Neural cell (in vitro differentiated cells): ENCODE results near the gene ARFGAP3. TPM values are rescaled to one million over a fixed set of nuclear protein-coding genes. Genes with fewer than 3 reads are reported as not detected.

ENCODE experiments used
- H2AFZ ChIP-seq: fragments of 200-600, 300-800 bp; sonication (generic), shearing (Covaris generic); 2 replicates; pipeline ENCODE4 v1.6.0; 2014; ENCODE audit warnings: low read depth, mild to moderate bottlenecking, antibody characterized with exemption, low read length, moderate library complexity
- H3F3A ChIP-seq: fragments of 200-600 bp; shearing (Covaris generic); 2 replicates; pipeline ENCODE4 v1.6.1; 2016; ENCODE audit warnings: mild to moderate bottlenecking, moderate library complexity, mixed read lengths, antibody characterized with exemption, low read length; ENCODE audit not compliant: insufficient read depth, poor library complexity, severe bottlenecking
- H3K27ac ChIP-seq: fragments of 200-600, 300-800 bp; sonication (generic), shearing (Covaris generic); 2 replicates; pipeline ENCODE4 v1.5.1; 2014; ENCODE audit warnings: mild to moderate bottlenecking, low read length, moderate library complexity
- H3K27me3 ChIP-seq: fragments of 300-800, 200-600 bp; sonication (generic), shearing (Covaris generic); 2 replicates; pipeline ENCODE4 v1.6.0; 2014; ENCODE audit warnings: mild to moderate bottlenecking, low read depth, low read length, moderate library complexity; ENCODE audit not compliant: insufficient read depth
- H3K36me3 ChIP-seq: fragments of 300-800, 200-600 bp; sonication (generic), shearing (Covaris generic); 2 replicates; pipeline ENCODE4 v1.5.1; 2014; ENCODE audit warnings: mild to moderate bottlenecking, antibody characterized with exemption, low read length, moderate library complexity; ENCODE audit not compliant: insufficient read depth
- H3K4me2 ChIP-seq: fragments of 300-800, 200-600 bp; sonication (generic), shearing (Covaris generic); 2 replicates; pipeline ENCODE4 v1.6.0; 2014; ENCODE audit warnings: mild to moderate bottlenecking, low read length
- H3K4me3 ChIP-seq: fragments of 300-800, 200-600 bp; sonication (generic), shearing (Covaris generic); 2 replicates; pipeline ENCODE4 v1.5.1; 2014; ENCODE audit warnings: mild to moderate bottlenecking, low read length, moderate library complexity
- H3K79me2 ChIP-seq: fragments of 200-600 bp; shearing (Covaris generic); replicated peaks from 2 replicates; pipeline ENCODE4 v1.6.0; 2014; ENCODE audit warnings: mild to moderate bottlenecking, low read length, moderate library complexity; ENCODE audit not compliant: insufficient read depth
- H3K9ac ChIP-seq: fragments of 300-800, 200-600 bp; sonication (generic), shearing (Covaris generic); 2 replicates; pipeline ENCODE4 v1.6.1; 2016; ENCODE audit warnings: mild to moderate bottlenecking, low read length, mixed read lengths
- H3K9me2 ChIP-seq: fragments of 200-600 bp; shearing (Covaris generic); 2 replicates; pipeline ENCODE4 v1.6.1; 2016; ENCODE audit warnings: mild to moderate bottlenecking, low read length, mixed read lengths; ENCODE audit not compliant: insufficient read depth
- H3K9me3 ChIP-seq: fragments of 200-600, 300-800 bp; sonication (generic), shearing (Covaris generic); 2 replicates; pipeline ENCODE4 v1.6.1; 2016; ENCODE audit warnings: mild to moderate bottlenecking, mixed run types, low read length, moderate library complexity, mixed read lengths
- H4K20me1 ChIP-seq: fragments of 200-600 bp; shearing (Covaris generic); 2 replicates; pipeline ENCODE4 v1.6.1; 2016; ENCODE audit warnings: mild to moderate bottlenecking, mixed run types; ENCODE audit not compliant: insufficient read depth
- CTCF ChIP-seq: fragments of 450-650 bp; IDR thresholded peaks from 2 replicates; pipeline ENCODE4 v1.5.1; 2014; ENCODE audit warnings: antibody characterized with exemption, mild to moderate bottlenecking, moderate library complexity; ENCODE audit not compliant: poor library complexity, severe bottlenecking
- EP300 ChIP-seq: fragments of 450-650 bp; conservative IDR thresholded peaks from 2 replicates; pipeline ENCODE4 v1.6.1; 2014; ENCODE audit warnings: antibody characterized with exemption, mild to moderate bottlenecking, moderate library complexity; ENCODE audit not compliant: poor library complexity, severe bottlenecking
- EZH2 ChIP-seq: fragments of 200-600, 300-800 bp; shearing (Covaris generic), sonication (generic); IDR thresholded peaks from 2 replicates; pipeline ENCODE4 v1.6.1; 2014; ENCODE audit warnings: antibody characterized with exemption, low read length, borderline replicate concordance, mild to moderate bottlenecking; ENCODE audit not compliant: insufficient read depth, poor library complexity, severe bottlenecking
- MXI1 ChIP-seq: fragments of 450-650 bp; conservative IDR thresholded peaks from 2 replicates; pipeline ENCODE4 v1.6.1; 2014; ENCODE audit warnings: antibody characterized with exemption, mild to moderate bottlenecking; ENCODE audit not compliant: poor library complexity, severe bottlenecking
- POLR2AphosphoS5 ChIP-seq: IDR thresholded peaks from 2 replicates; pipeline ENCODE4 v1.6.1; 2012
- RAD21 ChIP-seq: fragments of 450-650 bp; conservative IDR thresholded peaks from 2 replicates; pipeline ENCODE4 v1.6.1; 2014; ENCODE audit warnings: antibody characterized with exemption, mild to moderate bottlenecking, moderate library complexity
- SMC3 ChIP-seq: fragments of 450-650 bp; conservative IDR thresholded peaks from 2 replicates; pipeline ENCODE4 v1.6.1; 2014; ENCODE audit warnings: antibody characterized with exemption, mild to moderate bottlenecking, moderate library complexity; ENCODE audit not compliant: poor library complexity
- TAF1 ChIP-seq: IDR thresholded peaks from 2 replicates; pipeline ENCODE4 v1.6.1; 2012; ENCODE audit warnings: low read depth
- polyA plus RNA-seq: library from polyadenylated mRNA; depleted of rRNA; stranded (reverse); fragments of >200 nt; gene quantifications from 2 replicates; pipeline ENCODE4 v1.2.3, GENCODE V29; 2014
- TF ChIP-seq, protein P1 (sequence below): IDR thresholded peaks from 2 replicates; pipeline ENCODE4 v1.6.1; 2012; ENCODE audit warnings: borderline replicate concordance

Gene ARFGAP3
- polyA plus RNA-seq, 1 donor from 2014 or later, result 80.7 TPM

- Histone ChIP-seq H3K27ac (no peak overlapping the region), H3K9ac (no peak overlapping the region), H3K27me3 (no peaks in the 10 kb centered on the region), H2AFZ (no peak overlapping the region), H3K79me2 (no peaks in the 10 kb centered on the region), H4K20me1 (no peaks in the 10 kb centered on the region), H3F3A (no peaks in the 10 kb centered on the region), H3K4me2 (no peak overlapping the region), H3K9me3 (peaks cover 2% of the 10 kb centered on the region), H3K9me2 (no peaks in the 10 kb centered on the region), H3K36me3 (peaks cover 10% of the 10 kb centered on the region), H3K4me3 (no peak overlapping the region)
- TF ChIP-seq RAD21 (peak; percentile 65), TAF1 (no peak), SMC3 (peak; percentile 62), CTCF (peak; percentile 71)
These were observed 36.9 kb downstream of the ARFGAP3 start for GRCh38 chr22:42820045-42820763.

- H3K9me3 ChIP-seq, result peaks cover 2% of the 10 kb centered on the region
- no peaks in the 10 kb centered on the region for H3F3A ChIP-seq
These were observed 37.5 kb downstream of the ARFGAP3 start for GRCh38 chr22:42819412-42820044.

More at GRCh38 chr22:42819412-42820044, 37.5 kb downstream of the ARFGAP3 start:
- Histone ChIP-seq H3K9ac (no peak overlapping the region), H3K4me2 (no peak overlapping the region), H3K27ac (no peak overlapping the region), H3K79me2 (no peaks in the 10 kb centered on the region), H3K27me3 (no peaks in the 10 kb centered on the region), H4K20me1 (no peaks in the 10 kb centered on the region), H3K4me3 (no peak overlapping the region), H2AFZ (no peak overlapping the region), H3K36me3 (peaks cover 10% of the 10 kb centered on the region), H3K9me2 (no peaks in the 10 kb centered on the region)
- TF ChIP-seq TAF1 (no peak), RAD21 (no peak), EP300 (no peak), MXI1 (no peak), CTCF (no peak), POLR2AphosphoS5 (no peak), SMC3 (no peak), EZH2 (no peak)
- TF ChIP-seq, protein P1, sequence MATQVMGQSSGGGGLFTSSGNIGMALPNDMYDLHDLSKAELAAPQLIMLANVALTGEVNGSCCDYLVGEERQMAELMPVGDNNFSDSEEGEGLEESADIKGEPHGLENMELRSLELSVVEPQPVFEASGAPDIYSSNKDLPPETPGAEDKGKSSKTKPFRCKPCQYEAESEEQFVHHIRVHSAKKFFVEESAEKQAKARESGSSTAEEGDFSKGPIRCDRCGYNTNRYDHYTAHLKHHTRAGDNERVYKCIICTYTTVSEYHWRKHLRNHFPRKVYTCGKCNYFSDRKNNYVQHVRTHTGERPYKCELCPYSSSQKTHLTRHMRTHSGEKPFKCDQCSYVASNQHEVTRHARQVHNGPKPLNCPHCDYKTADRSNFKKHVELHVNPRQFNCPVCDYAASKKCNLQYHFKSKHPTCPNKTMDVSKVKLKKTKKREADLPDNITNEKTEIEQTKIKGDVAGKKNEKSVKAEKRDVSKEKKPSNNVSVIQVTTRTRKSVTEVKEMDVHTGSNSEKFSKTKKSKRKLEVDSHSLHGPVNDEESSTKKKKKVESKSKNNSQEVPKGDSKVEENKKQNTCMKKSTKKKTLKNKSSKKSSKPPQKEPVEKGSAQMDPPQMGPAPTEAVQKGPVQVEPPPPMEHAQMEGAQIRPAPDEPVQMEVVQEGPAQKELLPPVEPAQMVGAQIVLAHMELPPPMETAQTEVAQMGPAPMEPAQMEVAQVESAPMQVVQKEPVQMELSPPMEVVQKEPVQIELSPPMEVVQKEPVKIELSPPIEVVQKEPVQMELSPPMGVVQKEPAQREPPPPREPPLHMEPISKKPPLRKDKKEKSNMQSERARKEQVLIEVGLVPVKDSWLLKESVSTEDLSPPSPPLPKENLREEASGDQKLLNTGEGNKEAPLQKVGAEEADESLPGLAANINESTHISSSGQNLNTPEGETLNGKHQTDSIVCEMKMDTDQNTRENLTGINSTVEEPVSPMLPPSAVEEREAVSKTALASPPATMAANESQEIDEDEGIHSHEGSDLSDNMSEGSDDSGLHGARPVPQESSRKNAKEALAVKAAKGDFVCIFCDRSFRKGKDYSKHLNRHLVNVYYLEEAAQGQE, result no peak
